Measurements from ENCODE around the gene ARFGEF2. TPM values are rescaled to one million over a fixed set of nuclear protein-coding genes. Genes with fewer than 3 reads are reported as not detected.
"Not testable (repeated sequence)": the region's sequence is repeated elsewhere in the genome, so short reads cannot be mapped to it uniquely, and the experiment has no call there.

The ARFGEF2 gene
- total RNA-seq, 4 donors from 2014 or later: 27.6 to 33.5 (median 30.1) TPM

DNA sequence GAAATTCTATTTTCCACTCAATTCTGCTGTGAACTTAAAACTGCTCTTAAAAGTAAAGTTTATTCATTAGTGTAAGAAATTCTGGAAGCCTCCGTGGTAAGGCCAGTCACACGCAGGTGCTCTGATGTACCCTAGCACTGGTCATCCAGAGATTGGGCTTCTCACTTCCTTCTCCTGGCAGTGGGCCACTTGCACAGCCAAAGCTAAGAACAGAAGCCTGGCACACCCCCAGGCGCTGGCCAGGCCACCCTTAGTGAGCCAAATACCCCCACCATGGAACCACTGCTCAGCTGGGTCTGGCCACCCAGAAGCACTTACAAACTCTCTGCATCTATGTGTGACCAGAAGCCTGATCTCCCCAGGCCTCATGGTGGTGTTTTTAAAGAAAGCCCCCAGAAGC, 35.3 kb upstream of the ARFGEF2 start:
- no peak for DNase-seq (ENCODE audit: low spot score in 2 of 2)

DNA sequence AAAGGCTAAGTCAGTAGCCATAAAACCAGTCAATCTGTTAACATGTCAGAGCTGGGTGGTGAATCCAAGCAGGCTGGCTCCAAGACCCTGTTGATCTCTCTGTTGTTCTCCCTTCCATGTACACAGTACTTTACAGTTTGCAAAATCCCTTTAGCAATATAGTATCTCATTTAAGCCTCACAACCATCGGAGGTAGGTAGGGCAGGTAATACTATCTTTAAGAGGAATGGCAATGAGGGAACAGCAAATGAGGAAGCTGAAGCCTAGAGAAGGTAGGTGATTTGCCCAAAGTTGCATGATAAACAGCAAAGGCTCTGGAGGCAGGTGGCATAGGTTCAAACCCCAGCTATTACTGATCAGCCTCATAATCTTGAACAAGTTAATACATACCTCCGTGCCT, 34.7 kb upstream of the ARFGEF2 start:
- Histone ChIP-seq H3K9me3 (no peaks in the 10 kb centered on the region), H3K27ac (no peak overlapping the region), H3K4me1 (no peaks in the 10 kb centered on the region), H3K4me3 (no peak overlapping the region), H3K27me3 (no peaks in the 10 kb centered on the region), H3K36me3 (no peaks in the 10 kb centered on the region)
- DNase-seq (ENCODE audit: low spot score in 2 of 2): no peak
- TF ChIP-seq EP300 (IDR thresholded peaks at IDR 0.05) (no peak), POLR2A (IDR thresholded peaks at IDR 0.05) (no peak)
- TF ChIP-seq, protein P1, sequence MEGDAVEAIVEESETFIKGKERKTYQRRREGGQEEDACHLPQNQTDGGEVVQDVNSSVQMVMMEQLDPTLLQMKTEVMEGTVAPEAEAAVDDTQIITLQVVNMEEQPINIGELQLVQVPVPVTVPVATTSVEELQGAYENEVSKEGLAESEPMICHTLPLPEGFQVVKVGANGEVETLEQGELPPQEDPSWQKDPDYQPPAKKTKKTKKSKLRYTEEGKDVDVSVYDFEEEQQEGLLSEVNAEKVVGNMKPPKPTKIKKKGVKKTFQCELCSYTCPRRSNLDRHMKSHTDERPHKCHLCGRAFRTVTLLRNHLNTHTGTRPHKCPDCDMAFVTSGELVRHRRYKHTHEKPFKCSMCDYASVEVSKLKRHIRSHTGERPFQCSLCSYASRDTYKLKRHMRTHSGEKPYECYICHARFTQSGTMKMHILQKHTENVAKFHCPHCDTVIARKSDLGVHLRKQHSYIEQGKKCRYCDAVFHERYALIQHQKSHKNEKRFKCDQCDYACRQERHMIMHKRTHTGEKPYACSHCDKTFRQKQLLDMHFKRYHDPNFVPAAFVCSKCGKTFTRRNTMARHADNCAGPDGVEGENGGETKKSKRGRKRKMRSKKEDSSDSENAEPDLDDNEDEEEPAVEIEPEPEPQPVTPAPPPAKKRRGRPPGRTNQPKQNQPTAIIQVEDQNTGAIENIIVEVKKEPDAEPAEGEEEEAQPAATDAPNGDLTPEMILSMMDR (IDR thresholded peaks at IDR 0.05): no peak
- WGBS, 2 donors: 85 to 90% methylated on average over 2 of the region's 2 CpGs

More for the DNA sequence above, 35.3 kb upstream of the ARFGEF2 start:
- Histone ChIP-seq H3K4me1 (no peaks in the 10 kb centered on the region), H3K27ac (no peak overlapping the region), H3K9me3 (no peaks in the 10 kb centered on the region), H3K27me3 (no peaks in the 10 kb centered on the region), H3K4me3 (no peak overlapping the region), H3K36me3 (no peaks in the 10 kb centered on the region)
- 76 to 87% methylated on average over 3 of the region's 3 CpGs for WGBS, 2 donors
- TF ChIP-seq POLR2A (IDR thresholded peaks at IDR 0.05) (no peak), EP300 (IDR thresholded peaks at IDR 0.05) (no peak)
- TF ChIP-seq, protein P1 (IDR thresholded peaks at IDR 0.05): no peak

DNA sequence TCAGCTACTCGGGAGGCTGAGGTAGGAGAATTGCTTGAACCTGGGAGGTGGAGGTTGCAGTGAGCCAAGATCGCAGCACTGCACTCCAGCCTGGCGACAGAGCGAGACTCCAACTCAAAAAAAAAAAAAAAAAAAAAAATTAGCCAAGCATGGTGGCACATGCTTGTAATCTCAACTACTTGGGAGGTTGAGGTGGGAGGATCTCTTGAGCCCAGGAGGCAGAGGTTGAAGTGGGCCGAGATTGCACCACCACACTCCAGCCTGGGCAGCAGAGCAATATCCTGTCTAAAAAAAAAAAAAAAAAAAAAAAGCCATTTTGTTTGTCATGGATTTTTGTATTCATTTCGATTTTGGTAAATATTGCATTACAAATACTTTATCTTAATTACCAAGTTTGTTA, 33.0 kb upstream of the ARFGEF2 start:
- not testable (repeated sequence) for H3K9me3 ChIP-seq; H3K36me3 ChIP-seq; DNase-seq (ENCODE audit: low spot score in 2 of 2); H3K27me3 ChIP-seq; H3K27ac ChIP-seq; H3K4me3 ChIP-seq; H3K4me1 ChIP-seq
- 81 to 92% methylated on average over 6 of the region's 6 CpGs for whole genome bisulfite sequencing, 2 donors

DNA sequence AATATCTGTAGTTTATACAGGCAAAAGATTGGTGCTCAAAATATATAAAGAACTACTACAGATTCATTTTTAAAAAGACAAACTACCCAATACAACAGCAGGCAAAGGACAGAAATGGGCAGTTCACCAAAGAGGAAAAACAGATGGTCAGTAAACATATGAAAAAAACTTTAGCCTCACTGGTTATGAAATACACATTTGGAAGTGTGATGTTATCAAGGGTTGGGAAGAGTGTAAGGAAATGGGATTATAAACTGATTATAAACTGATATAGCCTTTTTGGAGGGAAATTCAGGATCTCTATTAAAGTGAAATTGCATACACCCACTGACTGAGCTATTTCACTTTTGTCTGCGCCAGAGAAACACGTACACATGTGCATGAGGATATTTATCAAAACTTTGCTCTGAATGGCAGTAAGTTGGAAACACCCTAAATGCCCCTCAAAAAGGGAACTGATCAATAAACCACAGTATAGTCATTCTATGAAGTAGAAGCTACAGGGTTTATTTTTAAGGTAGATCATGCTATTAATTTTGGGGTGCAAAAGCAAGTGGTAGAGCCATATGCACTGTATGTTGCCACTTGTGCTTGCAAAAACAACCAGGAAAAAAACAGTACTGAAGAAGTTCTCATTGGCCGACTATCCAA, 32.2 kb upstream of the ARFGEF2 start:
- peaks cover 0 to 13% (median 0%) of the 10 kb centered on the region in 4 donors for H3K9me3 ChIP-seq
- H3K4me1 ChIP-seq: no peaks in the 10 kb centered on the region
- TF ChIP-seq EP300 (IDR thresholded peaks at IDR 0.05): no peak
- TF ChIP-seq, protein P1 (IDR thresholded peaks at IDR 0.05): no peak
- no peak for TF ChIP-seq POLR2A (IDR thresholded peaks at IDR 0.05)
- no peaks in the 10 kb centered on the region for H3K27me3 ChIP-seq
- no peak for DNase-seq (ENCODE audit: low spot score in 2 of 2)
- H3K27ac ChIP-seq: no peak overlapping the region
- no peaks in the 10 kb centered on the region for H3K36me3 ChIP-seq
- H3K4me3 ChIP-seq: no peak overlapping the region
- WGBS, 2 donors: 76 to 81% methylated on average over 3 of the region's 3 CpGs

DNA sequence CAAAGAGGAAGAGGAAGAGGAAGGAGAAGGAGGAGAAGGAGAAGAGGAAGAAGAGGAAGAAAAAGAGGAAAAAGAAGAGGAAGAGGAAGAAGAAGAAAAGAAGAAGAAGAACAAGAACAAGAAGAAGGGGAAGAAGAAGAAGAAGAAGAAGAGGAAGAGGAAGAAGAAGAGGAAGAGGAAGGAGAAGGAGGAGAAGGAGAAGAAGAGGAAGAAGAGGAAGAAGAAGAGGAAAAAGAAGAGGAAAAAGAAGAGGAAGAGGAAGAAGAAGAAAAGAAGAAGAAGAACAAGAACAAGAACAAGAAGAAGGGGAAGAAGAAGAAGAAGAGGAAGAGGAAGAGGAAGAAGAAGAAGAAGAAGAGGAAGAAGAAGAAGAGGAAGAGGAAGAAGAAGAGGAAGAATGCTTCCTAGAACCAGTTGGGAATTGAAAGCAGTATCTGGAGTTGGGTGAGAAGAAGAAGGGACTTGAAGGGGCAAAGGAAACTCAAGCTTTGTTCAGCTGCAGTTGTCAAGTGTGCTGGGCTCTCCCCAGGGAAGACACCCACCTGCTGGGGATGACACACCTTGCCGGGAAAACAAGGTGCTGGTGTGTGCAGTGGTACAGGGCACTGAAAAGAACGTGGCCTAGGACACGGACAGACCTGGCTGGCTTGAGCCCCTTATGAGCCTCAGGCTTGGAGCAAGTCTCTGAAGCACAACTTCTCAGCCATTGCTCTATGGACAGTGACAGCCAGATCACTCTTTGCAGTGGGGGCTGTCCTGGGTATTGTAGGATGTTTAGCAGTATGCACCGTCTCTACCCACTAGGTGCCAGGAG, 30.1 kb upstream of the ARFGEF2 start:
- DNase-seq (ENCODE audit: low spot score in 2 of 2): no peak
- Histone ChIP-seq H3K4me1 (no peaks in the 10 kb centered on the region), H3K9me3 (peaks cover 0 to 13% (median 0%) of the 10 kb centered on the region in 4 donors), H3K27me3 (peaks cover 0 to 3% of the 10 kb centered on the region in 2 donors), H3K4me3 (no peak overlapping the region), H3K36me3 (no peaks in the 10 kb centered on the region), H3K27ac (no peak overlapping the region)
- TF ChIP-seq, protein P1 (IDR thresholded peaks at IDR 0.05): no peak
- no peak for TF ChIP-seq POLR2A (IDR thresholded peaks at IDR 0.05)
- TF ChIP-seq EP300 (IDR thresholded peaks at IDR 0.05): no peak
- WGBS, 2 donors: 74 to 78% methylated on average over 4 of the region's 4 CpGs
